SK-N-SH (cell line): ENCODE data around the gene MELK. TPM values are rescaled to one million over a fixed set of nuclear protein-coding genes. Genes with fewer than 3 reads are reported as not detected.

Experiments used
- CTCF ChIA-PET: fragments of 300-600, 350-600 bp; formaldehyde crosslinking; extraction: SDS; loops from one replicate; lab custom pipeline; 2021; lab: Yijun Ruan, JAX
- POLR2A ChIA-PET: fragments of 350-600 bp; sonication (Branson Sonifier 250); formaldehyde crosslinking; extraction: SDS; loops from one replicate; lab custom pipeline; 2020; ENCODE audit warnings: antibody characterized with exemption, inconsistent platforms; lab: Yijun Ruan, JAX
- DNase-seq: peaks from one replicate; pipeline ENCODE4 v3.0.0; 2012
- H2AFZ ChIP-seq: fragments of 200-600 bp; sonication (generic); 2 replicates; pipeline ENCODE4 v1.8.1; 2016; ENCODE audit warnings: antibody characterized with exemption, mild to moderate bottlenecking, low read depth
- H3F3A ChIP-seq: fragments of 200-600 bp; sonication (generic); replicated peaks from 2 replicates; pipeline ENCODE3; 2016; ENCODE audit warnings: antibody characterized with exemption, mild to moderate bottlenecking; ENCODE audit not compliant: insufficient read depth
- H3K27ac ChIP-seq, 2 experiments: fragments of 200-500 bp in 1 of 2; fragments of 200-600 bp in 1 of 2; sonication (Bioruptor generic) in 1 of 2; sonication (generic), shearing (Covaris generic) in 1 of 2; 2 replicates each; pipeline versions ENCODE4 v1.5.1 to v1.6.1; 2014 to 2016; ENCODE audit warnings: low read depth in 2 of 2, inconsistent platforms in 1 of 2, low read length in 1 of 2, mild to moderate bottlenecking in 1 of 2, mixed read lengths in 1 of 2
- H3K27me3 ChIP-seq: fragments of 200-600 bp; sonication (generic), shearing (Covaris generic); 2 replicates; pipeline ENCODE4 v1.6.1; 2016; ENCODE audit warnings: mixed run types; ENCODE audit not compliant: insufficient read depth
- H3K36me3 ChIP-seq, 2 experiments: fragments of 200-500 bp in 1 of 2; fragments of 200-600 bp in 1 of 2; sonication (Bioruptor generic) in 1 of 2; sonication (generic) in 1 of 2; replicated peaks in 1 of 2; 2 replicates each; pipeline versions ENCODE3 to v1.5.1; 2014 to 2016; ENCODE audit warnings: low read length in 1 of 2, mild to moderate bottlenecking in 1 of 2; ENCODE audit not compliant: insufficient read depth in 2 of 2, control insufficient read depth in 1 of 2
- H3K4me1 ChIP-seq, 2 experiments: fragments of 200-500 bp in 1 of 2; fragments of 200-600 bp in 1 of 2; sonication (Bioruptor generic) in 1 of 2; sonication (generic), shearing (Covaris generic) in 1 of 2; 2 replicates each; pipeline versions ENCODE4 v1.5.1 to v1.6.1; 2014 to 2016; ENCODE audit warnings: low read depth in 1 of 2, low read length in 1 of 2, mixed run types in 1 of 2; ENCODE audit not compliant: insufficient read depth in 2 of 2, control insufficient read depth in 1 of 2
- H3K4me2 ChIP-seq: fragments of 200-600 bp; sonication (generic), shearing (Covaris generic); 2 replicates; pipeline ENCODE4 v1.6.1; 2017; ENCODE audit warnings: mixed run types
- H3K4me3 ChIP-seq, 2 experiments: fragments of 200-500 bp in 1 of 2; fragments of 200-600 bp in 1 of 2; sonication (Bioruptor generic) in 1 of 2; sonication (generic), shearing (Covaris generic) in 1 of 2; 2 replicates each; pipeline versions ENCODE4 v1.5.1 to v1.8.1; 2014 to 2016; ENCODE audit warnings: low read depth in 2 of 2, inconsistent platforms in 1 of 2, low read length in 1 of 2, mild to moderate bottlenecking in 1 of 2, mixed read lengths in 1 of 2, moderate library complexity in 1 of 2
- H3K79me2 ChIP-seq: fragments of 200-600 bp; sonication (generic); 2 replicates; pipeline ENCODE4 v1.8.1; 2017; ENCODE audit warnings: mild to moderate bottlenecking; ENCODE audit not compliant: insufficient read depth
- H3K9ac ChIP-seq: fragments of 200-600 bp; sonication (generic); 2 replicates; pipeline ENCODE4 v1.6.1; 2017; ENCODE audit warnings: mixed run types
- H3K9me2 ChIP-seq: fragments of 200-600 bp; sonication (generic); 2 replicates; pipeline ENCODE4 v1.6.1; 2017; ENCODE audit warnings: mixed run types
- H3K9me3 ChIP-seq: fragments of 200-600 bp; sonication (generic); 2 replicates; pipeline ENCODE4 v1.6.1; 2017; ENCODE audit warnings: mixed run types, mild to moderate bottlenecking, moderate library complexity
- H4K20me1 ChIP-seq: fragments of 200-600 bp; sonication (generic); 2 replicates; pipeline ENCODE4 v1.6.1; 2017; ENCODE audit warnings: mild to moderate bottlenecking, mixed run types; ENCODE audit not compliant: insufficient read depth
- EP300 ChIP-seq, 2 experiments: IDR thresholded peaks; 2 replicates each; pipeline versions ENCODE4 v1.4.0 to v1.6.1; 2012; ENCODE audit warnings: borderline replicate concordance in 1 of 2, low read depth in 1 of 2, low read length in 1 of 2
- FOSL2 ChIP-seq: IDR thresholded peaks from 2 replicates; pipeline ENCODE4 v1.4.0; 2012; ENCODE audit warnings: low read depth, mild to moderate bottlenecking, moderate library complexity, borderline replicate concordance
- FOXJ3 ChIP-seq: sonication (generic); formaldehyde crosslinking; IDR thresholded peaks from 2 replicates; pipeline ENCODE4 v1.5.1; 2020; ENCODE audit warnings: mild to moderate bottlenecking, missing genetic modification reagents
- FOXM1 ChIP-seq: IDR thresholded peaks from 2 replicates; pipeline ENCODE4 v1.4.0; 2012; ENCODE audit warnings: low read depth, mild to moderate bottlenecking
- GATA2 ChIP-seq: sonication (generic); formaldehyde crosslinking; IDR thresholded peaks from 2 replicates; pipeline ENCODE4 v1.5.0; 2020; ENCODE audit warnings: mild to moderate bottlenecking, missing genetic modification reagents
- JUND ChIP-seq: IDR thresholded peaks from 2 replicates; pipeline ENCODE4 v1.4.0; 2012
- MEF2A ChIP-seq: IDR thresholded peaks from 2 replicates; pipeline ENCODE4 v1.4.0; 2012; ENCODE audit warnings: low read depth, borderline replicate concordance
- MXI1 ChIP-seq: IDR thresholded peaks from 2 replicates; pipeline ENCODE4 v1.6.1; 2012; ENCODE audit warnings: mild to moderate bottlenecking, low read depth, low read length, improper control_type of control experiment
- NFIC ChIP-seq: IDR thresholded peaks from 2 replicates; pipeline ENCODE4 v1.4.0; 2012; ENCODE audit warnings: borderline replicate concordance
- POLR2AphosphoS5 ChIP-seq: IDR thresholded peaks from 2 replicates; pipeline ENCODE4 v1.6.1; 2012; ENCODE audit warnings: low read depth, low read length
- RAD21 ChIP-seq: IDR thresholded peaks from 2 replicates; pipeline ENCODE4 v1.6.1; 2012; ENCODE audit warnings: mild to moderate bottlenecking, low read length
- RFX5 ChIP-seq: IDR thresholded peaks from 2 replicates; pipeline ENCODE4 v1.6.1; 2012; ENCODE audit warnings: mild to moderate bottlenecking, improper control_type of control experiment, low read length
- RXRA ChIP-seq: IDR thresholded peaks from 2 replicates; pipeline ENCODE4 v1.4.0; 2012; ENCODE audit warnings: low read depth, mild to moderate bottlenecking, borderline replicate concordance
- SMC3 ChIP-seq: IDR thresholded peaks from 2 replicates; pipeline ENCODE4 v1.6.1; 2012; ENCODE audit warnings: low read depth, low read length, improper control_type of control experiment
- TEAD4 ChIP-seq: IDR thresholded peaks from 2 replicates; pipeline ENCODE4 v1.4.0; 2012; ENCODE audit warnings: mild to moderate bottlenecking, borderline replicate concordance; ENCODE audit not compliant: insufficient read depth
- YY1 ChIP-seq: IDR thresholded peaks from 2 replicates; pipeline ENCODE4 v1.4.0; 2012; ENCODE audit warnings: low read depth, mild to moderate bottlenecking
- WGBS: methylation state at CpG from one replicate; pipeline ENCODE4 v1.1.6; 2017; ENCODE audit warnings: low lambda C conversion rate; 5-methylcytosine and 5-hydroxymethylcytosine counted together
- polyA plus RNA-seq, 3 experiments: library from polyadenylated mRNA; depleted of rRNA; stranded (reverse); fragments of >200 nt; gene quantifications; 2 replicates each; pipeline ENCODE4 v1.2.3, GENCODE V29; 2012
- TF ChIP-seq, protein P1 (sequence below): IDR thresholded peaks from 2 replicates; pipeline ENCODE4 v1.4.0; 2012; ENCODE audit warnings: low read depth, borderline replicate concordance
- TF ChIP-seq, protein P2 (sequence below): IDR thresholded peaks from 2 replicates; pipeline ENCODE4; 2012
- TF ChIP-seq, protein P3 (sequence below): fragments of 200-600 bp; sonication (generic); IDR thresholded peaks from 2 replicates; pipeline ENCODE4 v1.6.1; 2017; ENCODE audit warnings: antibody characterized with exemption, mild to moderate bottlenecking, moderate library complexity

The MELK gene
- polyA plus RNA-seq, 1 of the 3 experiments (the other 2 are of a cell fraction): 16.5 TPM

DNA sequence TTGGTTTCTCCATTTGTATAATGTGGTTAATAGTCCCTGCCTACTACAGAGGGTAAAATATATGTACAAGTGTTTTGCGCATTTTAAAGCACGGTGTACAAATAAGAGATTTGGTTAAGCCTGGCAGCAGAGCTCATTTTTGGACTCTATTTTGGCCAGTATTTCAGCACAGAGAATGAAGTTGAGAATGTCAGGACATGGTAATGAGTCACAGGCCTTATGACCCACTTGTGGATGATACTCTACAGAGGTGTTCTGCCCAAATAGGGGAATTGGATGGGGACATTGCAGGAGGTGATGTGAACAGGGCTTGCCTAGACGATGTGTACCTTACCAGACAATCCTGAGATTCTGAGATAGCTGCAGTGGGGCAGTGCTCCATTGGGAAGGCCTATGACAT is 50.6 kb downstream of the MELK start:
- no peak overlapping the region for H2AFZ ChIP-seq
- peaks cover 0 to 10% of the 10 kb centered on the region in 2 experiments; a peak in 1 of 4 replicates for H3K4me1 ChIP-seq
- TF ChIP-seq FOSL2: 0 out of 2 replicates have a peak, but pooled peaks have one; percentile 36
- TF ChIP-seq FOXJ3 (CRISPR knock-in tag): no peak

DNA sequence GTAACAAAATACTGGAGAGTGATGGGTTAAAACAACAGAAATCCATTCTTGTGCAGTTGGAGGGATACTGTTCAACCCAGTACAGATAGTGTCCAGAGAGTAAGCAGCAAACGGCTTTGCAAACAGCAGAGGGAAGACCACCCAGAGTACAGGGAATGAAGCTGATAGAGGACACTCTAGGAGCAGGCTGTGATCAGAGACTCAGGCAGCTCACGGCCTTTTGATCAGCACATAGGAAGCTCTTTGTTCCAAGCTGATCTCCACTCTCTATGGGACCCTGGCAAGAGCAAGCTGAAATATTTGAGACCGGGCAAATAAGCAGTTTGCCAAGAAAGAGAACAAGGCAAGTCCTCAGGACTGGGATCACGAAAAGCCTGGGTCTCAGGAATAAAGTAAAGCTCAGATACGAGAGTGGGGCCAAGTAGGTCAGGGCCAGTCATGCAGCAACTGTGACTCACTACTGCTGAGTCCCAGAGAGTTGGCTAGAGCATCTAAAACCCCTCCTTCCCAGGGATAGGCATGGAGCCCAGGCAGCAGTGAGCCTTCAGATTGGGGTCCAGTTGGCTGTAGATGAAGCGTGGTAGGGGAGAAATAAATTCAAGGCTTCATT is 52.4 kb downstream of the MELK start:
- Histone ChIP-seq H3K4me3 (no peak overlapping the region), H3K9me3 (no peaks in the 10 kb centered on the region), H3K36me3 (peaks cover 0 to 9% of the 10 kb centered on the region in 2 experiments), H3K9me2 (no peaks in the 10 kb centered on the region), H4K20me1 (peaks cover 9% of the 10 kb centered on the region; the same call in 1 of the 2 replicates), H3K79me2 (peaks cover 80% of the 10 kb centered on the region; the same call in 1 of the 2 replicates), H3F3A (peaks cover 6% of the 10 kb centered on the region), H3K27me3 (no peaks in the 10 kb centered on the region), H3K9ac (no peak overlapping the region), H2AFZ (no peak overlapping the region), H3K27ac (peak overlapping the region in 1 of 2 experiments; percentile 71; a peak in 2 of 4 replicates), H3K4me1 (peaks cover 0 to 10% of the 10 kb centered on the region in 2 experiments; a peak in 1 of 4 replicates), H3K4me2 (peak overlapping the region; percentile 64; the same call in 1 of the 2 replicates)
- ChIA-PET POLR2A (no interaction called here), CTCF (interaction anchor here (0.9 to 2.4 kb wide), 3 partner anchors 8 to 248 kb away, joined by 3 to 12 read pairs (median 10); no protein-coding TSS in a partner anchor)
- TF ChIP-seq RFX5 (no peak), SMC3 (no peak), NFIC (peak; percentile 78), FOSL2 (peak; percentile 72; the same call in 1 of the 2 replicates), JUND (peak; percentile 44)
- WGBS: 69% methylated on average over 6 of the region's 6 CpGs
- no peak for DNase-seq

More for the DNA sequence above, 50.6 kb downstream of the MELK start:
- WGBS: 97% methylated on average over 3 of the region's 3 CpGs
- H3K36me3 ChIP-seq: peaks cover 0 to 9% of the 10 kb centered on the region in 2 experiments
- peaks cover 6% of the 10 kb centered on the region for H3F3A ChIP-seq
- H3K9ac ChIP-seq: no peak overlapping the region
- H3K4me2 ChIP-seq: no peak overlapping the region
- no peaks in the 10 kb centered on the region for H3K9me2 ChIP-seq
- H4K20me1 ChIP-seq: peaks cover 9% of the 10 kb centered on the region; the same call in 1 of the 2 replicates
- H3K27ac ChIP-seq: no peak overlapping the region
- ChIA-PET CTCF (interaction anchor here (0.8 kb wide), 1 partner anchor 106 kb away, joined by 3 read pairs; no protein-coding TSS in a partner anchor), POLR2A (no interaction called here)
- peaks cover 84% of the 10 kb centered on the region; the same call in 1 of the 2 replicates for H3K79me2 ChIP-seq
- no peak overlapping the region for H3K4me3 ChIP-seq
- no peaks in the 10 kb centered on the region for H3K9me3 ChIP-seq
- H3K27me3 ChIP-seq: no peaks in the 10 kb centered on the region
- DNase-seq: no peak

DNA sequence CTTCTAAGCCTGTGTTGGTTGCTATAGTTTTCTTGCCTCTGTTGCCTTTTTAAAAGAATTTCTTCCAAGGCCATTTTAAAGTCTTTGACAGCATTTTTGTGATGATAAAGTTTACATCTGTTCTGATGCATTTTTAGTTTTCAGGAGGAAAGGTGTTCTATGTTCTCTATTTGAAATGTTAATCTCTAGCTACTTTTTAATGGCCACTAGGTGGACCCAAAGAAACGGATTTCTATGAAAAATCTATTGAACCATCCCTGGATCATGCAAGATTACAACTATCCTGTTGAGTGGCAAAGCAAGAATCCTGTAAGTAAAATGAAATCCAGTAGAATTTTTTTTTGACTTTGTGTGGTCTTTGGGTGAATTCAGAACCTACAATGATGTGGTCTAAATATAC is 60.2 kb downstream of the MELK start:
- peaks cover 7 to 22% of the 10 kb centered on the region in 2 experiments for H3K36me3 ChIP-seq
- no peak overlapping the region for H2AFZ ChIP-seq
- POLR2A ChIA-PET: no interaction called here
- no peaks in the 10 kb centered on the region for H3K9me2 ChIP-seq
- H3K9me3 ChIP-seq: no peaks in the 10 kb centered on the region
- H3K27me3 ChIP-seq: no peaks in the 10 kb centered on the region
- H3F3A ChIP-seq: peaks cover 10% of the 10 kb centered on the region
- DNase-seq: peak; percentile 47
- peaks cover 32% of the 10 kb centered on the region; the same call in 1 of the 2 replicates for H3K79me2 ChIP-seq
- no peak overlapping the region for H3K27ac ChIP-seq
- no peaks in the 10 kb centered on the region for H4K20me1 ChIP-seq
- H3K4me1 ChIP-seq: no peaks in the 10 kb centered on the region
- WGBS: 23% methylated on average over 1 of the region's 1 CpG
- no peak overlapping the region for H3K9ac ChIP-seq
- TF ChIP-seq MEF2A (no peak), FOXM1 (no peak), EP300 (IDR thresholded peaks at IDR 0.05; ENCODE audit: borderline replicate concordance in 1 of 2, low read depth in 1 of 2, low read length in 1 of 2) (no peak), YY1 (no peak), RXRA (no peak), TEAD4 (no peak), RAD21 (peak; percentile 67), SMC3 (peak; percentile 44), GATA2 (no peak), MXI1 (no peak), POLR2AphosphoS5 (no peak)
- TF ChIP-seq, protein P1, sequence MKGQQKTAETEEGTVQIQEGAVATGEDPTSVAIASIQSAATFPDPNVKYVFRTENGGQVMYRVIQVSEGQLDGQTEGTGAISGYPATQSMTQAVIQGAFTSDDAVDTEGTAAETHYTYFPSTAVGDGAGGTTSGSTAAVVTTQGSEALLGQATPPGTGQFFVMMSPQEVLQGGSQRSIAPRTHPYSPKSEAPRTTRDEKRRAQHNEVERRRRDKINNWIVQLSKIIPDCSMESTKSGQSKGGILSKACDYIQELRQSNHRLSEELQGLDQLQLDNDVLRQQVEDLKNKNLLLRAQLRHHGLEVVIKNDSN: no peak
- TF ChIP-seq, protein P2, sequence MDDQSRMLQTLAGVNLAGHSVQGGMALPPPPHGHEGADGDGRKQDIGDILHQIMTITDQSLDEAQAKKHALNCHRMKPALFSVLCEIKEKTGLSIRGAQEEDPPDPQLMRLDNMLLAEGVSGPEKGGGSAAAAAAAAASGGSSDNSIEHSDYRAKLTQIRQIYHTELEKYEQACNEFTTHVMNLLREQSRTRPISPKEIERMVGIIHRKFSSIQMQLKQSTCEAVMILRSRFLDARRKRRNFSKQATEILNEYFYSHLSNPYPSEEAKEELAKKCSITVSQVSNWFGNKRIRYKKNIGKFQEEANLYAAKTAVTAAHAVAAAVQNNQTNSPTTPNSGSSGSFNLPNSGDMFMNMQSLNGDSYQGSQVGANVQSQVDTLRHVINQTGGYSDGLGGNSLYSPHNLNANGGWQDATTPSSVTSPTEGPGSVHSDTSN: no peak
- TF ChIP-seq, protein P3, sequence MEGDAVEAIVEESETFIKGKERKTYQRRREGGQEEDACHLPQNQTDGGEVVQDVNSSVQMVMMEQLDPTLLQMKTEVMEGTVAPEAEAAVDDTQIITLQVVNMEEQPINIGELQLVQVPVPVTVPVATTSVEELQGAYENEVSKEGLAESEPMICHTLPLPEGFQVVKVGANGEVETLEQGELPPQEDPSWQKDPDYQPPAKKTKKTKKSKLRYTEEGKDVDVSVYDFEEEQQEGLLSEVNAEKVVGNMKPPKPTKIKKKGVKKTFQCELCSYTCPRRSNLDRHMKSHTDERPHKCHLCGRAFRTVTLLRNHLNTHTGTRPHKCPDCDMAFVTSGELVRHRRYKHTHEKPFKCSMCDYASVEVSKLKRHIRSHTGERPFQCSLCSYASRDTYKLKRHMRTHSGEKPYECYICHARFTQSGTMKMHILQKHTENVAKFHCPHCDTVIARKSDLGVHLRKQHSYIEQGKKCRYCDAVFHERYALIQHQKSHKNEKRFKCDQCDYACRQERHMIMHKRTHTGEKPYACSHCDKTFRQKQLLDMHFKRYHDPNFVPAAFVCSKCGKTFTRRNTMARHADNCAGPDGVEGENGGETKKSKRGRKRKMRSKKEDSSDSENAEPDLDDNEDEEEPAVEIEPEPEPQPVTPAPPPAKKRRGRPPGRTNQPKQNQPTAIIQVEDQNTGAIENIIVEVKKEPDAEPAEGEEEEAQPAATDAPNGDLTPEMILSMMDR: peak; percentile 77
- H3K4me2 ChIP-seq: no peak overlapping the region
- CTCF ChIA-PET: interaction anchor here (0.7 to 9.2 kb wide), 24 partner anchors 8 to 242 kb away, joined by 3 to 150 read pairs (median 6); no protein-coding TSS in a partner anchor
- no peak overlapping the region for H3K4me3 ChIP-seq
